HG03175 (cell line): ENCODE measurements around the gene CNOT11.
A peak's percentile ranks its signal among the peaks of the same experiment; 100 is the strongest.
"Not testable (repeated sequence)": the region's sequence is repeated elsewhere in the genome, so short reads cannot be mapped to it uniquely, and the experiment has no call there.

Experiments
- ATAC-seq: cut with Tn5 transposase; IDR thresholded peaks from one replicate; pipeline ENCODE4 v1.9.1; 2021; ENCODE audit warnings: mild to moderate bottlenecking, moderate library complexity; ENCODE audit not compliant: unreplicated experiment

The CNOT11 gene

DNA sequence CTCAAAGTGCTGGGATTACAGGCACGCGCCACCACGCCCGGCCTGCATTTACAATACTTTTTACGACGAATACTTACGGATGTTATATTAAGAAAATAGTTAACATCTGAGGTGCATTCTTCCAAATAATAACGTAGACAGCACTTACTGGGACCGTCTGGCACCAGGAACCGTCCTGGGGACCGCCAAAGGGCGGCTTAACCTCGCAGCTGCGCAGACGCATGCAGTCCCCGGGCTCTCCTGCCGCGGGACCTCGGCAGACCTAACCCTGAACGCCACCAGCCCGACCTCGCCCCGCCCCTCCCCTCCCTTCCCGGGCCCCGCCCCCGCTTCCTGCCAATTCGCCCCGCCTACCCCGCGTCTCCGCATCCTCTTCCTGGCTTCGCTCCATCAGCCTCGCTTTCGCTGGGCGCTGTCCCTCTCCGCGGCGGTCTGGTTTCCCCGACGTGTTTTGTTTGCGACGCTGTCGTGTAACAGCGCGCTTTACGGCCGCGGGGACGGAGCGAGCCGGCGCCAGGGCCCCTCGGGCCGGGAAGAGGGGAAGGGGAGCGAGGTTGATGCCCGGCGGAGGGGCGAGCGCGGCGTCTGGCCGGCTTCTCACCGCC lies at the start of gene CNOT11:
TSS of gene CNOT11 (plus strand) at position 479 of the 605 bp plus-strand sequence. CDS start at position 558, 79 bp downstream.
- peak; percentile 87 for ATAC-seq

DNA sequence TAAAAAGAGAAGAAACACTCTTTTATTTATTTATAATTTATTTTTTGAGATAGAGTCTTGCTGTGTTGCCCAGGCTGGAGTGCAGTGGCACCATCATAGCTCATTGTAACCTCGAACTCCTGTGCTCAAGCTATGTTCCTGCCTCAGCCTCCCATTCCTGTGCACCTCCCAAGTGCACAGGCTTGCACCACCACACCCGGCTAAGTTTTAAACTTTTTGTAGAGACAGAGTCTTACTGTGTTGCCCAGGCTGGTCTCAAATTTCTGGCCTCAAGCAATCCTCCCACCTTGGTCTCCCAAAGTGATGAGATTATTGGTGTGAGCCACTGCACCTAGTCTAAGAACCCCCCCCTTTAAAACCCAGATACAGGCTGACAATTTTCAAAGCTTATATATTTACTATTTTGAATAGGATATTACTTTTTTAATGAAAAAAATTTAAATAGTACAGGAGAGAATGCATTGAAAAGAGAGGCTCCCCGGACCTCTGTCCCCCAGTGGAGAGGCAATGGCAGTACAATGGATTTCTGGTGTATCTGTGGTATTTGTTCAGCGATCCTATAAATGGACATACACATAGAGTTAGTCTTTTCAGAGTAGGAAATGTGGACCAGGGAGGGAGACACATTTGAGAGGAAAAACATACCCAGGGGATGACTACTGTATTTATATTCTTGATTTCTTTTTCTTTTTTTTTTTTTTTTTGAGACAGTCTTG lies 48.1 kb upstream of the CNOT11 start:
- ATAC-seq = no peak

DNA sequence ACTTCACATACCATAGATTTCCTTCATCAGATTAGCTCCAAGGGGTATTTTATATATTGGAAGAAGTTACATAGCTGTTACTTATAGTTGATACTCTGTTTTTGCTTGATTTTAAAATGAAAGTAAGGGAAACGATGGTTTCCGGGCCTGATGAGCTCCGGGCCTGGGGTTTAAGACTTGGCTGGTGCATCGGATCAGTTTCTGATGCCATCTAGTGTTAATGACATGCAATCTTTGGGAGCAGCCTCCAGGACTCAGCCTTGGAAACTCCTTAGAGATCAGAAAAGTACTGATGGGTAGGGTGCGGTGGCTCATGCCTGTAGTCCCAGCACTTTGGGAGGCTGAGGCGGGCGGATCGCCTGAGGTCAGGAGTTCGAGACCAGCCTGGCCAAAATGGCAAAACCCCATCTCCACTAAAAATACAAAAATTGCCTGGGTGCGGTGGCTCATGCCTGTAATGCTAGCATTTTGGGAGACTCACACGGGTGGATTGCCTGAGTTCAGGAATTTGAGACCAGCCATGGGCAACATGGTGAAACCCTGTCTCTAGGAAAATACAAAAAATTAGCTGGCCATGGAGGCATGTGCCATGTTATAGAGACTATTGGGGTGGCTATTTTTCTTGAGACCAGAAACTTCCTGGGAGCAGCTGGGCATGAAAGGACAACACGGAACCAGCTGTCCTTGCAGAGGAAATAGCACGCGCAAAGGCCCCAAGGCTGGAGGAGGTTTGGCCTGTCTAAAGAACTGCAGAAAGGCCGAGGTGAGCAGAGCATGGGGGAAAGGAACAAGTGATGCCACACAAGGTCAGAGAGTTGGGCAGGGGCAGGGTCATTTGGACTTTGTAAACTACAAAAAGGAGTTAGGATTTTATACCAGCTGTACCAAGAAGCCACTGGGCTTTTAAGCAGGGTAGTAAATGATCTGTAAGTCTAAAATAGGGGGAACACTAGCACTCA lies 46.9 kb upstream of the CNOT11 start:
- no peak for ATAC-seq

DNA sequence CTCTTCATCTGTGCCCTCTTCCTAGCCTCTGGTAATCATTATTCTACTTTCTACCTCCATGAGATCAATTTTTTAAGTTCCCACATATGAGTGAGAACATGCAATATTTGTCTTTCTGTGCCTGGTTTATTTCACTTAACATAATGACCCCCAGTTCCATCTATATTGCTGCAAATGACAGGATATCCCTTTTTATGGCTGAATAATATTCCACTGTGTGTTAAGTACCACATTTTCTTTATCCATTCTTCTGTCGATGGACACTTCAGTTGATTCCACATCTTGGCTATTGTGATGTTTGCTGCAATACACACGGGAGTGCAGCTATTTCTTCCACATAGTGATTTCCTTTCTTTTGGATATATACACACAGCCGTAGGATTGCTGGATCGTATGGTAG lies 43.9 kb upstream of the CNOT11 start:
- no peak for ATAC-seq

DNA sequence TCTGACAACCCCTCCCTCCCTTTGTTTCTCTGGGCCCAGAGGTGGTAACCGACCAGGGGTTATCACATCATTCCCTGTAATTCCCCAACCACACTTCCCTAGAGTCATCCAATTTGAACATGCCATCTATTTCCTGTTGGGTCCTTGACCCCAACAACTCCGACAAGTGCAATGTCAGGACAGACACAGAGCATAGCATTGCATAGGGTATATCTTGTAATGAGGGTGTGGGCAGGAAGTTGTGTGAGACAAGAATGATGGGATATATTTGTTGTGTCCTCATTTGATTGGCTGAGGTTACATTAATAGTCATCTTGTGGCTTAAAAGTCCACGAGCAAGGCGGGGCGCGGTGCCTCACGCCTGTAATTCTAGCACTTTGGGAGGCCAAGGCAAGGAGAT lies 33.4 kb upstream of the CNOT11 start:
- no peak for ATAC-seq

DNA sequence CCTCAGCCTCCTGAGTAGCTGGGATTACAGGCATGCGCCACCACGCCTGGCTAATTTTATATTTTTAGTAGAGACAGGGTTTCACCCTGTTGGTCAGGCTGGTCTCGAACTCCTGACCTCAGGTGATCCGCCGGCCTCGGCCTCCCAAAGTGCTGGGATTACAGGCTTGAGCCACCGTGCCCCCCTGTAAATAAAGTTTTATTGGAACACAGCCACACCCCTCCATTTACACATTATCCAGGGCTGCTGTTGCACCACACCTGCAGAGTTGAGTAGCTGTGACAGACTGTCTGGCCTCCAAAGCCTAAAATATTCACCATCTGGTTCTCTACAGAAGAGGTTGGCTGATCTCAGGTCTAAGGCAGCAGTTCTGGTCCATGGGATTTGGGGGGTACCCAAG lies 32.6 kb upstream of the CNOT11 start:
- ATAC-seq = not testable (repeated sequence)

DNA sequence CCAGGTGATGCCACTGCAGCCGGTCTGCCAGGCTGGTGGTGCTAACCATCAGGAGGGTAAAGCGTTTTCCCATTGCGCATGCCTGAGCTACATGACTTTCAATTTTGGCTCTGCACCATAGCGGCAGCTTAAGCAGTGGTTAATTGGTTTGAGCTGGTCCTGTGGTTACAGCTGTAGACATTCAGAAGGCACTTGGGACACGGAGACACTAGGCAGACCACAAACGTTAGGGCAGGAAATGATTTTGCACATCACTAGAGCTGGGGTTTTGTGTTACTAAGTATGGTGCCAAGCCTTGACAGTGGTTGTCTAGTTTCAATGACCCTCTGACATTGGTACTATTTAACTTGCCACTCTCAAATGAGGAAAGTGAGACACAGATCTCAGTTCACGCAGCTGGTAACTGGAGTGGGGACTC lies 28.9 kb upstream of the CNOT11 start:
- ATAC-seq = peak; percentile 99

DNA sequence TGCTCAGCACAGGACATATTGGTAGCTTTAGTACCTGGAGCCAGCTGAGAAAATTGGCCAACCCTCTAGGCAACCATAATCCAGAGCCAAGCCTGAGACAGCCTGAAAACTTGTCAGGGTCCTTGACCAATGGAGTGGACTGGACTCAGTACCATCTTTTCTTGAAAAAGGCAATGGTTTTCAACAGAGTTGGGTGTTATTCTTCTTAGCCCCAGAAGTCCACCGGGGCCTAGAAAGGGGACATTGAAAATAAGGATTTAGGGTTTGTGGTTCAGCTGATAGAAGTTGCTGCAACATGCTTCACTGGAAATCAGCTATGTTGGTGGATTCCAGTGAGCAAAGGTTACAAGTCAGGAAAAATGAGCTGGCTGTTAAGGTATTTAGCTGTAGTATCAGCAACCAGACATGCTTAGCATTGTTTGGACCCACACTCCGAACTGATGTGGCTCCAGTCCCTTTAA lies 22.1 kb upstream of the CNOT11 start:
- ATAC-seq = no peak

DNA sequence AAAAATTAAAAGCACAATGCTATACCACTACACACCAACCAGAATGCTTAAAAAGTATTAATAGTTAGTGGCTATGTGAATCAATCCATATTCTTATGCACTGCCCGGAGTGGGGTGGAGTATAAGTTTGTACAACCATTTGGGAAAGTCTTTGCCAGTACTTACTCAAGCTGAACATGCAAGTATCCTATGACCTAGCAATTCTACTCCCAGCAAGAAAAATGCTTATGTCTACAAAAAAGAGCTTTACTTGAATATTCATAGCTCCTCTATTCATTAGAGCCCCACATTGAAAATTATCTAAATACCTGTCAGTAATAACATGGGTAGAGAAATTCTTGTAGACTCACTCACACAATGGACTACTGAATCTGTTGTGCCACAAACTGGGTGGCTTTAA lies 21.4 kb upstream of the CNOT11 start:
- no peak for ATAC-seq

DNA sequence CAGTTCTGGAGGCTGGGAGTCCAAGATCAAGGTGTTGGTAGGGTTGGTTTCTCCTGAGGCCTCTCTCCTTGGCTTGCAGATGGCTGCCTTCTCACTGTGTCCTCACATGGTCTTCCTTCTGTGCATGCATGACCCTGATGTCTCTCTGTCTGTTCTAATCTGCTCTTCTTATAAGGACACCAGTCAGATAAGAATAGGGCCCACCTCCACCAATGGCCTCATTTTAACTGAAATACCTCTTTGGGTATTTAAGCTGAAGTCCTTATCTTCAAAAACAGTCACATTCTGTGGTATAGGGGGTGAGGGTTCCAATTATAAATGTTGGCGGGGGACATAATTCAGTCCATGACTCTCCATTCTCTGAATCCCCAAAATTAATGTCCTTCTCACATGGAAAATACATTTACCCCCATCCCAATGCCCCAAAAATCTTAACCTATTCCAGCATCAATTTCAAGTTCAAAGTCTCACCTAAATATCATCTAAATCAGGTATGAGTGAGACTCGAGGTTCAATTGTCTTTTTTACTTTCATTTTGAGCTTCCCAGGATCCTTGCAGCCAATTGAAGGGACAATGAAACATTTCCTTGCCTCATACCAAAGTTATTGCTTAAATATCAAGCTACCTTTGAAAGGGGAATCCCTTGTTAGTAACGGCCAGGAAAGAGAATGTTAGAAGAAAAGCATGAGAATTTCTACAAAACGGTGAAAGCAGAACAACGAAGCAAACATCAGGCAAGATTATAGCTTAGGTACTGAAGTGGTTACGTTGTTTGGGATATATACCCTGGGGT lies 20.6 kb upstream of the CNOT11 start:
- ATAC-seq = no peak

DNA sequence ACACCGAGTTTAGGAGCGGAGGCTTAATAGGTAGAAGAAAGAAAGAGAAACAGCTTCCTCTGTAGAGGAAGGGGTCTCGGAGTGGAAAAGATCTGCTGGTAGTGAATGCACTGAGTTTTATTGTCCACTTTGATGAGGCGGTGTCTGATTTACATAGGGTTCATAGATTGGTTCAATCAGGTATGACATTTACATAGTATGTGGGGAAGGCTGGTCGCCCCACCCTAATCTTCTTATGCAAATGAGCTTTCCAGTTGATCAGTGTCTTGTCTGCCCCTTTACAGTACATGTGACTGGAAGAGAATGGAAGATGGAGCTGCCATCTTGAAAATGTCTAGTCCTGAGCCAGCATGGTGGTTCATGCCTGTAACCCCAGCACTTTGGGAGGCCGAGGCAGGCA lies 19.9 kb upstream of the CNOT11 start:
- no peak for ATAC-seq

DNA sequence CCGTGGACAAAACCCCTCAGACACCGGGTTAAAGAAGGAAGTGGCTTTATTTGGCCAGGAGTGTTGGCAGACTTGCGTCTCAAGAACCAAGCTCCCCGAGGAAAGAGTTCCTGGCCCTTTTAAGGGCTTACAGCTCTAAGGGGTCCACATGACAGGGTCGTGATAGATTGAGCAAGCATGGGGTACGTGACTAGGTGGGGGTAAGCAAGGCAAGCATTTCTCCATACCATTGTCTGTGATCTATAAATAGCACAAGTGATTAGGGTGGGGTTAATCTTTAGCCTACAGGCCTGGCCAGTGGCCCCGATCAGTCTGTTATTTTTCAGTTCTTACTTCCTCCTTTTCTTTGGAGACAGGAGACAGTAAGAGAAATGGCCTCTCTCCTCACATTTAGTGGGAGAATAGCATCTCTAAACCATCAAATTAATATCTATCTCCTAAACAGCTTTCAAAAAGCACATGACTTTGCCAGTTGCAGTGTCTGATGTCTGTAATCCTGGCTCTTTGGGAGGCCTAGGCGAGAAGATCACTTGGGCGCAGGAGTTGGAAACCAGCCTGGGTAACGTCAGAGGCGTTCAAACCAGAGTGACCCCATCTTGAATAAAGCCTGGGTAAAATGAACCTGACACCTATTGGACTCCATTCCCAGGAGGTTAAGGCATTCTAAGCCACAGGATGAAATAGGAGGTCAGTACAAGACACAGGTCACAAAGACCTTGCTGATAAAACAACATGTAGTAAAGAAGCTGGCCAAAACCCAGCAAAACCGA lies 18.3 kb upstream of the CNOT11 start:
- no peak for ATAC-seq

DNA sequence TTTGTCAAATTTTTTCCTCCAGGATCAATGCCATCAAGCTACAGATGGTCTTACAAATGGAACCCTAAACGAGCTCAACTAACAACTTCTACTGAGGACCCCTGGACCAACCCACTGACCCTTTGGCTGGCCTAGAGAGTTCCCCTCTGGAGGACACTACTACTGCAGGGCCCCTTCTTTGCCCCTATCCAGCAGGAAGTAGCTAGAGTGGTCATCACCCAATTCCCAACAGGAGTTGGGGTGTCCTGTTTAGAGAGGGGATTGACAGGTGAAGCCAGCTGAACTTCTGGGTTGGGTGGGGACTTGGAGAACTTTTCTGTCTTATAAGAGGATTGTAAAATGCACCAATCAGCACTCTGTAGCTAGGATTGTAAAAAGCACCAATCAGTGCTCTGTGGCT lies 16.7 kb upstream of the CNOT11 start:
- not testable (repeated sequence) for ATAC-seq

DNA sequence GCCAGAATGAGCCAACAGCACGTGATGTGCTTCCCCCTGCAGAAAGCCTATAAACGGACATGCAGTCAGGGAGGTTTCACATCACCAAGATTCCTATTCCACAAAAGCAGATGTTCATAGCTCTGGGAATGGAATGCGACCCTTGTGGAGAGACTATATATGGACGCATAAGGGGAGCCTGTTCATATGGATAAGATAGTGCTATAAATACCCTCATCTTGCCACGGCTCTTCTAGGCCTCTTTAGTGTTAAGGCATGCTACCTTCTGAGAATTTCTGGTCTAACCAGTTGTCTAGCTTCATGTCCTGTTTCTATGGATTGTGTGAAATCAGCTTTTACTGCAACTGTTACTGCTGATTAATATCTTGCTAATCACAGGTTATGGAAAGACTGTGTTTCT lies 14.7 kb upstream of the CNOT11 start:
- not testable (repeated sequence) for ATAC-seq

DNA sequence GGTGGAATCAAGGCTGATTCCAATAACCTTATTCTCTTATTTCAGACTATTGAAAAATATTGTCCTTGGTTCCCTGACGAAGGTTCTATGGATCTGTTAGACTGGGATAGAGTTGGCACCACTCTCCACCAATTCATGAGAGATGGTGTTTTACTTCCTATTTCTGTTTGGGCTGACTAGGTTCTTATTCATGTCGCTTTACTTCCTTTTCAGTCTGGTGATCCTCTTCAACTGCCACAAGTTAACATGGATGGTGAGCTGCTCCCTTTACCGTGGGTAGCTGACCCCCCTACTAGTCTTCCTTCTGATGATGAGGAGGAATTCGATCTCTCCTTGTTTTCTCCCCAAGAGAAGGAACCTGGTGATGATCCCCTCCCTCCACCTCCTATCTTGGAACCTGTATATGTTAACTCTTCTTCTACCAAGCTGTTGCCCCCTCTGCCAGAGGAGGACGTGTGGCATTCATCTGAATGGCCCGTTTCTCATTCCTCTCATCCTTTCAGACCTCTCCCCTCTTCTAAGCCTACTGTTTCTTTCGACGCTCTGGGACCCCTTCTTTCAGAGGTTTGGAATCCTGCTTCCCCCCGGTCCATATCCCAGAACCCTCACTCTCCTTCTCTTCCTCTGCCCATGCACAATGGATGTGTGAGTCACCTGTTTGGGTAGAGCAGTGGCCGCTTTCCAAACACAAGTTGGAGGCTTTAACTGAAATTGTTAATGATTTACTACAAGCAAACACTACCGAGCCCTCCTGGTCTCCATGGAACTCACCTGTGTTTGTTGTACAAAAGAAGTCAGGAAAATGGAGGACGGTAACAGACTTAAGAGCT lies 13.5 kb upstream of the CNOT11 start:
- ATAC-seq = no peak

DNA sequence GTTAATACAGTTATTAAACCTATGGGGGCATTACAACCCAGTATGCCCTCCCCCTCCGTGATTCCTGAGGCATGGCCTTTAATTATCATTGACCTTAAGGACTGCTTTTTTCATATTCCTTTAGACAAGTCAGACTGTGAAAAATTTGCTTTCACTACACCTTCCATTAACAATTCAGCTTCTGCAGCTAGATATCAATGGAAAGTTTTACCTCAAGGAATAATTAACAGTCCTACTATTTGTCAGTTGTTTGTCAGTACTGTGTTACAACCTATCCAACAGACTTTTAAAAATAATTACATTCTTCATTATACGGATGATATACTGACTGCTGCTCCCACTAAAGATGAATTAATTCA lies 12.9 kb upstream of the CNOT11 start:
- ATAC-seq = not testable (repeated sequence)

DNA sequence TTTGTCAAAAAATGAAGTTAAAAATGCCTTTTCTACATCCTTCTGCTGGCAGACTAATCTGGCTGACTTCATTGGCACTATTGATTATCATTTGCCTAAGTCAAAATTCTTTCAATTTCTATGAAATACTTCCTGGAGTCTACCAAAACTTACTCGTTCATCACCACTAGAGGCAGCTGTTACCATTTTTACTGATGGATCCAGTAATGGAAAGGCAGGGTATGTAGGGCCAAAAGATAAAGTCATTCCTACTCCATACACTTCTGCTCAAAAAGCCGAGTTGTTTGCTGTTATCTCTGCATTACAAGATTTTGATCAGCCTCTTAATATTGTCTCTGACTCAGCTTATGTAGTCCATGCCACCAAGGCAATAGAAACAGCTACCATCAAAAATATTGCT lies 12.0 kb upstream of the CNOT11 start:
- not testable (repeated sequence) for ATAC-seq

DNA sequence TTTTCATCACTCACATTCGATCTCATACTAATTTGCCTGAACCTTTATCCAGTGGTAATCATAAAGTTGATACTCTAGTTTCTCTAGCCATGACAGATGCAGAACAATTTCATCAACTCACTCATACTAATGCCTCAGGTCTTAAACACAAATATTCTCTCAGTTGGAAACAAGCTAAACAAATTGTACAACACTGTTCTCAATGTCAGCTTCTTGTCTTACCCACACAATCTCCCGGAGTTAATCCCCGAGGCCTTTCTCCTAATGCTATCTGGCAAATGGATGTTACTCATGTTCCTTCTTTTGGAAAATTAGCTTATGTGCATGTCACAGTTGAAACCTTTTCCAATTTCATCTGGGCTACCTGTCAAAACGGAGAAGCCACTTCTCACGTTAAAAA lies 11.5 kb upstream of the CNOT11 start:
- no peak for ATAC-seq

DNA sequence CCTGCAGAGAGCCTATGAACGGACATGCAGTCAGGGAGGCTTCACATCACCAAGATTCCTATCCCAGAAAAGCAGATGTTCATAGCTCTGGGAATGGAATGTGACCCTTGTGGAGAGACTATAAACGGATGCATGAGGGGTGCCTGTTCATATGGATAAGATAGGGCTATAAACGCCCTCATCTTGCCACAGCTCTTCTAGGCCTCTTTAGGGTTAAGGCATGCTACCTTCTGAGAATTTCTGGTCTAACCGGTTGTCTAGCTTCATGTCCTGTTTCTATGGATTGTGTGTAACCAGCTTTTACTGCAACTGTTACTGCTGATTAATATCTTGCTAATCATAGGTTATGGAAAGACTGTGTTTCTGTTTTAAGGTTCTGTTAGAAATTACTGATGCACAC lies 8.3 kb upstream of the CNOT11 start:
- not testable (repeated sequence) for ATAC-seq
